ENCODE data around the gene PTH2.
"Not testable (repeated sequence)": the region's sequence is repeated elsewhere in the genome, so short reads cannot be mapped to it uniquely, and the experiment has no call there.

PTH2 gene

GRCh38 chr19:49374665-49375434, 48.4 kb downstream of the PTH2 start:
- DNase-seq (ENCODE audit: extremely low read depth, insufficient read length): no peak
- Histone ChIP-seq H3K4me3 (replicated peaks; ENCODE audit: low read depth, low read length) (no peak overlapping the region), H3K36me3 (ENCODE audit: control insufficient read depth, insufficient read depth, low read length) (no peaks in the 10 kb centered on the region), H3K27me3 (replicated peaks; ENCODE audit: control insufficient read depth, insufficient read depth, low read length) (no peaks in the 10 kb centered on the region; the same call in 1 of the 2 replicates)
- no peak for TF ChIP-seq CTCF (IDR thresholded peaks at IDR 0.05; ENCODE audit: insufficient read depth, low read length, poor library complexity, severe bottlenecking)

DNA sequence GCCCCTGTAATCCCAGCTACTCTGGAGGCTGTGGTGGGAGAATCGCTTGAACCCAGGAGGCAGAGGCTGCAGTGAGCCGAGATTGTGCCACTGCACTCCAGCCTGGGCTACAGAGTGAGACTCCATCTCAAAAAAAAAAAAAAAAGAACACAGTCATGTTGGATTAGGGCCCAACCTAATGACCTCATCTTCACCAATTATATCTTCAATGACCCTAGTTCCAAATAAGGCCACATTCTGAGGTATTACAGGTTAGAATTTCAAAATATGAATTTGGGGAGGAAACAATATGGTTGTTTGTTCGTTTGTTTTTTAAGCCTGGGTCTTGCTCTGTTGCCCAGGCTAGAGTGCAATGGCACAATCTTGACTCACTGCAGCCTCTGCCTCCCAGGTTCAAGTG, 50.1 kb downstream of the PTH2 start:
- not testable (repeated sequence) for DNase-seq (ENCODE audit: extremely low read depth, insufficient read length); H3K36me3 ChIP-seq (ENCODE audit: control insufficient read depth, insufficient read depth, low read length); H3K27me3 ChIP-seq (replicated peaks; ENCODE audit: control insufficient read depth, insufficient read depth, low read length); H3K4me3 ChIP-seq (replicated peaks; ENCODE audit: low read depth, low read length)

Measured in GM06990 (cell line).